GOT3 (cell line): Measurements from ENCODE around the gene P2RY12.

ENCODE experiments used
- DNase-seq: peaks from one replicate; lab custom pipeline; 2025; ENCODE audit warnings: mixed read lengths; lab: John Stamatoyannopoulos, UW

The P2RY12 gene

GRCh38 chr3:151346292-151346691 lies 38.3 kb downstream of the P2RY12 start:
- DNase-seq = no peak

GRCh38 chr3:151345859-151346258 lies 38.7 kb downstream of the P2RY12 start:
- DNase-seq = no peak

GRCh38 chr3:151331696-151332095 lies 52.9 kb downstream of the P2RY12 start:
- no peak for DNase-seq

GRCh38 chr3:151330899-151331298 lies 53.7 kb downstream of the P2RY12 start:
- DNase-seq = no peak

- DNase-seq = no peak
Observed at GRCh38 chr3:151330379-151330778, 54.2 kb downstream of the P2RY12 start.

- DNase-seq = no peak
Observed at GRCh38 chr3:151329363-151329762, 55.2 kb downstream of the P2RY12 start, which contains the start of gene P2RY13. Gene P2RY13 (minus strand): TSS chr3:151329549. CDS start chr3:151329528, 21 bp downstream.

GRCh38 chr3:151328298-151328995 lies 56.1 kb downstream of the P2RY12 start:
- DNase-seq = no peak

- no peak for DNase-seq
Observed at GRCh38 chr3:151327571-151328198, 56.9 kb downstream of the P2RY12 start.

- DNase-seq = no peak
Observed at GRCh38 chr3:151322511-151322910, 62.0 kb downstream of the P2RY12 start.

- no peak for DNase-seq
Observed at GRCh38 chr3:151321526-151321925, 63.0 kb downstream of the P2RY12 start.

- DNase-seq = no peak
Observed at GRCh38 chr3:151320131-151320530, 64.4 kb downstream of the P2RY12 start.

GRCh38 chr3:151319628-151320027 lies 64.9 kb downstream of the P2RY12 start:
- no peak for DNase-seq

- DNase-seq = no peak
Observed at GRCh38 chr3:151318991-151319390, 65.6 kb downstream of the P2RY12 start.

- DNase-seq = no peak
Observed at GRCh38 chr3:151318313-151318712, 66.2 kb downstream of the P2RY12 start.

GRCh38 chr3:151316267-151316991 lies 68.1 kb downstream of the P2RY12 start, which contains the start of gene GPR87:
Gene GPR87 (minus strand): TSS chr3:151316820. CDS start chr3:151300100, 16,720 bp downstream.
- no peak for DNase-seq

GRCh38 chr3:151315846-151316245 lies 68.7 kb downstream of the P2RY12 start:
- no peak for DNase-seq

GRCh38 chr3:151315136-151315535 lies 69.4 kb downstream of the P2RY12 start:
- DNase-seq = no peak

- no peak for DNase-seq
Observed at GRCh38 chr3:151314593-151314992, 70.0 kb downstream of the P2RY12 start.

GRCh38 chr3:151314137-151314536 lies 70.4 kb downstream of the P2RY12 start:
- no peak for DNase-seq

GRCh38 chr3:151312972-151313371 lies 71.6 kb downstream of the P2RY12 start:
- no peak for DNase-seq

- DNase-seq = no peak
Observed at GRCh38 chr3:151309566-151309965, 75.0 kb downstream of the P2RY12 start.

GRCh38 chr3:151307583-151308488 lies 76.7 kb downstream of the P2RY12 start:
- no peak for DNase-seq
